ENCODE data around the gene TBKBP1. TPM values are rescaled to one million over a fixed set of nuclear protein-coding genes. Genes with fewer than 3 reads are reported as not detected.
A peak's percentile ranks its signal among the peaks of the same experiment; 100 is the strongest.

Gene TBKBP1
- total RNA-seq, 4 donors from 2014 or later = 1.8 to 6.4 (median 4.4) TPM

DNA sequence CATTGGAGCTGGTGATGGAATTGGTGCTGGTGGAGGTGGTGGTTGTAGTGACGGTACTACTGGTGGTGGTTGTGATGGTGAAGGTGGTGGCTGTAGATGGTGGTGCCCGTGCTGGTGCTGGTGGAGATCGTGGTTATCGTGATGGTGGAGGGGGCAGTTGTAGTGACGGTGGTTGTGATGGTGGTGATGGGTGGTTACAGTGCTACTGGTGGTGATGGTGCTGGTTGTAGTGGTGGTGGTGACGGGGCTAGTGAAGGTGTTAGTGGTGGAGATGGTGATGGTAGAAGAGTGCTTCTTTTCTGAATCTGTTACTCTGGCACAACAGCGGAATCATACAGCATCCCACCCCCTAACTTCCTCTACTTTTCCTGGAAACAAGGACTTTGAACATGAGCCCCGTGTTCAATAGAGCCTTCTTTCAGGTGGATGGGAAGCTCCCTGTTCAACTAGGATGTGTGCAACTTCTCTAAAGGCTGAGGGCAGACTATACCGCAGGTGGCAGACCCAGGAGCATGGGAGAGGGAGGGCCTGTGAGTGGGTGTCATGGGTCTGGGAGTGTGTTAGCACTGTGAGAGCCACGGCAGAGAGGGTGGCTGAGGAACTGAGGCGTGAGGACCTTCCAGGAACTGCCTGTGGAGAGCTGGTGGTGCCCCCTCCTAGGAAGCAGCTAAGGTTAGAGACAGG is 47.3 kb downstream of the TBKBP1 start:
- DNase-seq = no peak
- no peaks in the 10 kb centered on the region for H3K9me3 ChIP-seq
- peaks cover 45% of the 10 kb centered on the region for H3K27me3 ChIP-seq
- no peaks in the 10 kb centered on the region for H3K36me3 ChIP-seq
- TF ChIP-seq POLR2AphosphoS5 (IDR thresholded peaks at IDR 0.05) (no peak), POLR2A (IDR thresholded peaks at IDR 0.05) (no peak), EP300 (IDR thresholded peaks at IDR 0.05; ENCODE audit: low read depth) (no peak)
- TF ChIP-seq, protein P1, sequence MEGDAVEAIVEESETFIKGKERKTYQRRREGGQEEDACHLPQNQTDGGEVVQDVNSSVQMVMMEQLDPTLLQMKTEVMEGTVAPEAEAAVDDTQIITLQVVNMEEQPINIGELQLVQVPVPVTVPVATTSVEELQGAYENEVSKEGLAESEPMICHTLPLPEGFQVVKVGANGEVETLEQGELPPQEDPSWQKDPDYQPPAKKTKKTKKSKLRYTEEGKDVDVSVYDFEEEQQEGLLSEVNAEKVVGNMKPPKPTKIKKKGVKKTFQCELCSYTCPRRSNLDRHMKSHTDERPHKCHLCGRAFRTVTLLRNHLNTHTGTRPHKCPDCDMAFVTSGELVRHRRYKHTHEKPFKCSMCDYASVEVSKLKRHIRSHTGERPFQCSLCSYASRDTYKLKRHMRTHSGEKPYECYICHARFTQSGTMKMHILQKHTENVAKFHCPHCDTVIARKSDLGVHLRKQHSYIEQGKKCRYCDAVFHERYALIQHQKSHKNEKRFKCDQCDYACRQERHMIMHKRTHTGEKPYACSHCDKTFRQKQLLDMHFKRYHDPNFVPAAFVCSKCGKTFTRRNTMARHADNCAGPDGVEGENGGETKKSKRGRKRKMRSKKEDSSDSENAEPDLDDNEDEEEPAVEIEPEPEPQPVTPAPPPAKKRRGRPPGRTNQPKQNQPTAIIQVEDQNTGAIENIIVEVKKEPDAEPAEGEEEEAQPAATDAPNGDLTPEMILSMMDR (IDR thresholded peaks at IDR 0.05) = no peak
- H3K4me1 ChIP-seq = no peaks in the 10 kb centered on the region
- H3K27ac ChIP-seq = no peak overlapping the region
- in situ Hi-C loops (cut with MboI; ENCODE audit: low pct_ligation_motif_present in 1 of 4, low pct_unique_long_range_greater_than_20kb in 1 of 4, low sequenced_read_pairs in 3 of 4) = no loop called here
- H3K4me3 ChIP-seq = no peak overlapping the region
- WGBS, 2 donors (ENCODE audit: low coverage in 1 of 2) = 80 to 86% methylated on average over 5 to 11 of the region's 11 CpGs
- intact Hi-C loops (cut with DNase I; ENCODE audit: low total_unique reads) = no loop called here

DNA sequence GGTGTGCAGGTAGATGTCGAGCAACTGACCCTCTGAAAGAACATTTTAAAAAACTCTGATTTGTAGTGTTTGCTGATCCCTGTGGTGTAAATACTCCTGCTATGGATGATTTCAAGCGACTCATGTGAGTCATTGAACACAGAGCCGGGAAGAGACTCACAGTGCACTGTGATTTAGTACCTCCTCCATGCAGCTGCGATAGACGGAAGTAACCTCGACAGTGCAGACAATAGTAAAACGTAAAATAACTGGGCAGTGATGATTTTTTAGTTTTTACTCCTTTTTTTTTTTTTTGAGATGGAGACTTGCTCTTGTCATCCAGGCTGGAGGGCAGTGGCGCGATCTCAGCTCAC is 47.8 kb downstream of the TBKBP1 start:
- in situ Hi-C loops (cut with MboI; ENCODE audit: low pct_ligation_motif_present in 1 of 4, low pct_unique_long_range_greater_than_20kb in 1 of 4, low sequenced_read_pairs in 3 of 4) = no loop called here
- Histone ChIP-seq H3K27ac (no peak overlapping the region), H3K27me3 (peaks cover 47% of the 10 kb centered on the region), H3K9me3 (no peaks in the 10 kb centered on the region), H3K36me3 (no peaks in the 10 kb centered on the region), H3K4me1 (no peaks in the 10 kb centered on the region), H3K4me3 (no peak overlapping the region)
- intact Hi-C loops (cut with DNase I; ENCODE audit: low total_unique reads) = no loop called here
- no peak for DNase-seq
- TF ChIP-seq POLR2A (IDR thresholded peaks at IDR 0.05) = no peak
- 72% methylated on average over 9 of the region's 9 CpGs; no CpG with 5 or more reads in 1 of the 2 donors for WGBS, 2 donors (ENCODE audit: low coverage in 1 of 2)

DNA sequence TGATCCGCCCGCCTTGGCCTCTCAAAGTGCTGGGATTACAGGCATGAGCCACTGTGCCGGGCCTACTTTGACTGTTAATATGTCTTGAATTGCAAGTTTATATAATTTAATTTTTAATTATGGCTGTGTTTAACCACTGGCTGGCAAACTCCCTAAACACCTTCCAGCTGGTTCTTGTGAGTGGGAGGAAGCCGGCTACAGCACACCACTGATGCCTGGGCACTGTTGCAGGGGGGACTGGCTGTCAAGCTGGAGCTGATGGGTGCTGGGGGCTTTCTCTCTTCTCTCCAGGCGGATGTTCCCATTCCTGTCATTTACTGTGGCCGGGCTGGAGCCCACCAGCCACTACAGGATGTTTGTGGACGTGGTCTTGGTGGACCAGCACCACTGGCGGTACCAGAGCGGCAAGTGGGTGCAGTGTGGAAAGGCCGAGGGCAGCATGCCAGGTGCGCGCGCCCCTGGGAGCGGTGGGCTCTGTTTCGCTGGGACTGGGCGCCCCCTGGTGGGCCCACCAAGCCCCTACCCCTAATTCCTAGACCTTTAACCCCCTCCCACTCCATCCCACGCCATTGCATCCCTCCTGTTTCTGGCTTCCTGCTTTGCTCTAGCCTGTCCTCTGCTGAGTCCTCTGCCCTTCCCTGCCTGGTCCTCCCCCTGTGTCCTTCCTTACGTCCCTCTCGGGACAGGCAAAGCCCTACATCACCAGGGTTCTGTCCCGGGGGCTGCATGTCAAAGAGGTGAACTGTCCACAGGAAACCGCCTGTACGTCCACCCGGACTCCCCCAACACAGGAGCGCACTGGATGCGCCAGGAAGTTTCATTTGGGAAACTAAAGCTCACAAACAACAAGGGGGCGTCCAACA is 48.6 kb downstream of the TBKBP1 start:
- peaks cover 49% of the 10 kb centered on the region for H3K27me3 ChIP-seq
- no peaks in the 10 kb centered on the region for H3K36me3 ChIP-seq
- TF ChIP-seq POLR2AphosphoS5 (IDR thresholded peaks at IDR 0.05) = no peak
- TF ChIP-seq, protein P1 (IDR thresholded peaks at IDR 0.05) = peak in 2 of 5 experiments; percentile 11 to 14
- H3K9me3 ChIP-seq = no peaks in the 10 kb centered on the region
- in situ Hi-C loops (cut with MboI; ENCODE audit: low pct_ligation_motif_present in 1 of 4, low pct_unique_long_range_greater_than_20kb in 1 of 4, low sequenced_read_pairs in 3 of 4) = no loop called here
- 20 to 35% methylated on average over 1 to 26 of the region's 26 CpGs for WGBS, 2 donors (ENCODE audit: low coverage in 1 of 2)
- no peak overlapping the region for H3K4me3 ChIP-seq
- intact Hi-C loops (cut with DNase I; ENCODE audit: low total_unique reads) = no loop called here
- H3K4me1 ChIP-seq = no peaks in the 10 kb centered on the region
- DNase-seq = no peak
- no peak overlapping the region for H3K27ac ChIP-seq

DNA sequence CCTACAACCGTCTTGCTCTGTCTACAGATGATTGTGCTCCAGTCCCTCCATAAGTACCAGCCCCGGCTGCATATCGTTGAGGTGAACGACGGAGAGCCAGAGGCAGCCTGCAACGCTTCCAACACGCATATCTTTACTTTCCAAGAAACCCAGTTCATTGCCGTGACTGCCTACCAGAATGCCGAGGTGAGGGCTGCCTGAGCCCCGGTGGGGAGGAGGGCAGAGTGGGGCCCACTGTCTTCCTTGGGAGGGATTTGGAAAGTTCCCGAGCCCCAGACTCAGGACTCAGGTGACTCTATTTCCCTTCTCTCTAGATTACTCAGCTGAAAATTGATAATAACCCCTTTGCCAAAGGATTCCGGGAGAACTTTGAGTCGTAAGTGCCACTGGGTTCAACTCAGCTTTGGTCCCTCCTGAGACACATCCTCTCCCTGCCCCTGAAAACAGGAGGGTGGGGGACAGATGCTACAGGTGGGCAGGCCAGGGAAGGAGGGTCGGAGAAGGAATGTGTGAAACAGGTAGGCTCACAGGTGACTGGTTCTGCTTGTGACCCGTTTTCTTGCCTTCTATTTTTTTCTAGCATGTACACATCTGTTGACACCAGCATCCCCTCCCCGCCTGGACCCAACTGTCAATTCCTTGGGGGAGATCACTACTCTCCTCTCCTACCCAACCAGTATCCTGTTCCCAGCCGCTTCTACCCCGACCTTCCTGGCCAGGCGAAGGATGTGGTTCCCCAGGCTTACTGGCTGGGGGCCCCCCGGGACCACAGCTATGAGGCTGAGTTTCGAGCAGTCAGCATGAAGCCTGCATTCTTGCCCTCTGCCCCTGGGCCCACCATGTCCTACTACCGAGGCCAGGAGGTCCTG is 50.4 kb downstream of the TBKBP1 start:
- intact Hi-C loops (cut with DNase I; ENCODE audit: low total_unique reads) = no loop called here
- 66 to 70% methylated on average over 4 to 22 of the region's 22 CpGs for WGBS, 2 donors (ENCODE audit: low coverage in 1 of 2)
- Histone ChIP-seq H3K27ac (no peak overlapping the region), H3K9me3 (no peaks in the 10 kb centered on the region), H3K27me3 (peaks cover 59% of the 10 kb centered on the region), H3K4me1 (no peaks in the 10 kb centered on the region), H3K4me3 (no peak overlapping the region), H3K36me3 (no peaks in the 10 kb centered on the region)
- no peak for TF ChIP-seq POLR2A (IDR thresholded peaks at IDR 0.05)
- no peak for TF ChIP-seq POLR2AphosphoS5 (IDR thresholded peaks at IDR 0.05)
- no peak for TF ChIP-seq EP300 (IDR thresholded peaks at IDR 0.05; ENCODE audit: low read depth)
- TF ChIP-seq, protein P1 (IDR thresholded peaks at IDR 0.05) = no peak
- no peak for DNase-seq
- in situ Hi-C loops (cut with MboI; ENCODE audit: low pct_ligation_motif_present in 1 of 4, low pct_unique_long_range_greater_than_20kb in 1 of 4, low sequenced_read_pairs in 3 of 4) = no loop called here

Measured in transverse colon (tissue), 4 donors.